Common myeloid progenitor, CD34-positive (primary cell): Measurements from ENCODE around the gene LSAMP.
A peak's percentile ranks its signal among the peaks of the same experiment; 100 is the strongest.
"Not testable (repeated sequence)": the region's sequence is repeated elsewhere in the genome, so short reads cannot be mapped to it uniquely, and the experiment has no call there.

Experiments used
- CTCF ChIA-PET: fragments of 350-600 bp; sonication (Branson Sonifier 250); formaldehyde crosslinking; loops from one replicate; lab custom pipeline; 2021; ENCODE audit warnings: antibody characterized with exemption; lab: Charles Lee
- POLR2A ChIA-PET: fragments of 350-600 bp; sonication (Branson Sonifier 250); formaldehyde crosslinking; loops from one replicate; lab custom pipeline; 2021; ENCODE audit warnings: antibody characterized with exemption; lab: Charles Lee
- DNase-seq, 3 donors: peaks; one replicate each; pipeline versions ENCODE4 v3.0.0 to v3.0.0-alpha.2; 2013
- H3K27ac ChIP-seq, 2 experiments: 1 replicate in 1 of 2; 2 replicates in 1 of 2; pipeline ENCODE4 v1.7.0; 2013; ENCODE audit warnings: inconsistent platforms in 2 of 2, low read length in 2 of 2, mild to moderate bottlenecking in 2 of 2, low read depth in 1 of 2, moderate library complexity in 1 of 2; ENCODE audit not compliant: severe bottlenecking in 2 of 2, insufficient read depth in 1 of 2, poor library complexity in 1 of 2
- H3K27me3 ChIP-seq, 5 experiments: replicated peaks in 2 of 5; 1 replicate in 3 of 5; 2 replicates in 2 of 5; pipeline versions ENCODE4 v1.6.1 to v1.7.0; 2013; ENCODE audit warnings: low read length in 4 of 5, mild to moderate bottlenecking in 2 of 5, moderate library complexity in 2 of 5, inconsistent platforms in 1 of 5; ENCODE audit not compliant: insufficient read depth in 5 of 5, control insufficient read depth in 4 of 5
- H3K36me3 ChIP-seq, 4 experiments: 1 replicate in 2 of 4; 2 replicates in 2 of 4; pipeline versions ENCODE4 v1.6.1 to v1.7.0; 2013; ENCODE audit warnings: low read length in 3 of 4, control low read depth in 1 of 4, mild to moderate bottlenecking in 1 of 4; ENCODE audit not compliant: control insufficient read depth in 4 of 4, insufficient read depth in 4 of 4
- H3K4me1 ChIP-seq, 4 experiments: 1 replicate in 3 of 4; 2 replicates in 1 of 4; pipeline versions ENCODE4 v1.6.1 to v1.7.1; 2013; ENCODE audit warnings: low read length in 3 of 4, mild to moderate bottlenecking in 3 of 4, control low read depth in 1 of 4, inconsistent platforms in 1 of 4, moderate library complexity in 1 of 4; ENCODE audit not compliant: control insufficient read depth in 4 of 4, insufficient read depth in 4 of 4; ENCODE audit errors: control extremely low read depth in 1 of 4
- H3K4me3 ChIP-seq, 7 experiments: 1 replicate in 4 of 7; 2 replicates in 3 of 7; pipeline versions ENCODE4 v1.5.1 to v1.7.0; 2013; ENCODE audit warnings: mild to moderate bottlenecking in 7 of 7, low read length in 6 of 7, moderate library complexity in 6 of 7, inconsistent platforms in 2 of 7, low read depth in 2 of 7, control low read depth in 1 of 7; ENCODE audit not compliant: insufficient read depth in 4 of 7, control insufficient read depth in 1 of 7; ENCODE audit errors: extremely low read depth in 1 of 7
- H3K9me3 ChIP-seq, 5 experiments: 1 replicate in 4 of 5; 2 replicates in 1 of 5; pipeline versions ENCODE4 v1.6.1 to v1.7.1; 2013; ENCODE audit warnings: low read length in 4 of 5, mild to moderate bottlenecking in 2 of 5, inconsistent platforms in 1 of 5, low read depth in 1 of 5, moderate library complexity in 1 of 5; ENCODE audit not compliant: control insufficient read depth in 4 of 5, insufficient read depth in 2 of 5; ENCODE audit errors: control extremely low read depth in 1 of 5
- WGBS: methylation state at CpG from one replicate; pipeline ENCODE4 v1.1.5; 2013; ENCODE audit not compliant: insufficient coverage; 5-methylcytosine and 5-hydroxymethylcytosine counted together

LSAMP gene

DNA sequence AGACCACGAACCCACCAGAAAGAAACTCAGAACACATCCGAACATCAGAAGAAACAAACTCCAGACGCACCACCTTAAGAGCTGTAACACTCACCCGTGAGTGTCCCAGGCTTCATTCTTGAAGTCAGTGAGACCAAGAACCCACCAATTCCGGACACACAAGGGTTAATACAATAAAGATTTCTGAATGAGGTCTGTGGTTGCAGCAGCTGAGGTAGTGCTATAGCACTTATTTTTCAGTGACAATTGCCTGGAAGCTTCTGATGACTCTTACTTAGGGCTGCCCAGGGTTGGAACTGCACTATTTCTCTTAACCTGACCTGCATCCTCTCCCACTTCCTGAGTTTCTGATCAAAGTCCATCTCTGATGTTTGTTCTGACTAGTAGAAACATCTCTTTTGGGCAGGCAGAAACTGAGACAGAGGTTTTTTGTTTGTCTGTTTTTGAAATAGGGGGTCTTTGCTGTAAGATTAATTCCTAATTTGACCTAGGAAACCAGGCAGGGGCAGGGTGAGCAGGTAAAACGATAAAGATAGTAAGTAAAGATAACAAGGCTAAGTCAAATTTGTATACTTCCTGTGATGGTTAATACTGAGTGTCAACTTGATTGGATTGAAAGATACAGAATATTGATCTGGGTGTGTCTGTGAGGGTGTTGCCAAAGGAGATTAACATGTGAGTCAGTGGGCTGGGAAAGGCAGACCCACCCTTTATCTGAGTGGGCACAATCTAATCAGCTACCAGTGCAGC is 652.9 kb downstream of the LSAMP start:
- peaks cover 0 to 6% (median 0%) of the 10 kb centered on the region in 4 experiments for H3K4me1 ChIP-seq
- ChIA-PET POLR2A (interaction anchor here (0.7 kb wide), 1 partner anchor 15 kb away, joined by 5 read pairs; no protein-coding TSS in a partner anchor), CTCF (interaction anchor here (1.4 kb wide), 1 partner anchor 966 kb away, joined by 3 read pairs; no protein-coding TSS in a partner anchor)
- peak in 2 of 3 donors; percentile 72 to 79 for DNase-seq
- H3K4me3 ChIP-seq: peak overlapping the region in 1 of 7 experiments; percentile 1
- WGBS: 29% methylated on average over 4 of the region's 6 CpGs
- no peaks in the 10 kb centered on the region for H3K27me3 ChIP-seq
- no peaks in the 10 kb centered on the region for H3K36me3 ChIP-seq
- H3K9me3 ChIP-seq: no peaks in the 10 kb centered on the region
- no peak overlapping the region for H3K27ac ChIP-seq

DNA sequence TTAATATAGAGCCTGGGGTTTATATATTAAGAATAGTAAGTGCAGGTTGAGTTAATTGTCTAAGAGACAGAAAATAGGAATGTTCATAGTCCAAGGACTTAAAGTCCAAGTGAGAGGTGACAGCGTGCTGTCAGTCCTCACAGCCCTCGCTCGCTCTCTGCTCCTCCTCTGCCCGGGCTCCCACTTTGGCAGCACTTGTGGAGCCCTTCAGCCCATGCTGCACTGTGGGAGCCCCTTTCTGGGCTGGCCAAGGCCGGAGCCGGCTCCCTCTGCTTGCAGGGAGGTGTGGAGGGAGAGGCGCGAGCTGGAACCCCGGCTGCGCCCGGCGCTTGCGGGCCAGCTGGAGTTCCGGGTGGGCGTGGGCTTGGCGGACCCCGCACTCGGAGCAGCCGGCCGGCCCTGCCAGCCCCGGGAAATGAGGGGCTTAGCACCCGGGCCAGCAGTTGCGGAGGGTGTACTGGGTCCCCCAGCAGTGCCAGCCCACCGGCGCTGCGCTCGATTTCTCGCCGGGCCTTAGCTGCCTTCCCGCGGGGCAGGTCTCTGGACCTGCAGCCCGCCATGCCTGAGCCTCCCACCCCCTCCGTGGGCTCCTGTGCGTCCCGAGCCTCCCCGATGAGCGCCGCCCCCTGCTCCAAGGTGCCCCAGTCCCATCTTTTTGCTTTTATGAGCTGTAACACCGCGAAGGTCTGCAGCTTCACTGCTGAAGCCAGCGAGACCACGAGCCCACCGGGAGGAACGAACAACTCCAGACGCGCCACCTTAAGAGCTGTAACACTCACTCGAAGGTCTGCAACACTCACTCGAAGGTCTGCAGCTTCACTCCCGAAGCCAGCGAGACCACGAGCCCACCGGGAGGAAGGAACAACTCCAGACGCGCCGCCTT is 653.8 kb downstream of the LSAMP start:
- WGBS: 84% methylated on average over 49 of the region's 55 CpGs
- H3K4me3 ChIP-seq: peak overlapping the region in 1 of 7 experiments; percentile 1
- ChIA-PET CTCF (interaction anchor here (1.0 to 1.4 kb wide), 3 partner anchors 21 to 965 kb away, joined by 3 read pairs; no protein-coding TSS in a partner anchor), POLR2A (interaction anchor here (0.7 kb wide), 1 partner anchor 16 kb away, joined by 5 read pairs; no protein-coding TSS in a partner anchor)
- not testable (repeated sequence) for H3K4me1 ChIP-seq, H3K9me3 ChIP-seq, DNase-seq, H3K27ac ChIP-seq, H3K27me3 ChIP-seq, H3K36me3 ChIP-seq

DNA sequence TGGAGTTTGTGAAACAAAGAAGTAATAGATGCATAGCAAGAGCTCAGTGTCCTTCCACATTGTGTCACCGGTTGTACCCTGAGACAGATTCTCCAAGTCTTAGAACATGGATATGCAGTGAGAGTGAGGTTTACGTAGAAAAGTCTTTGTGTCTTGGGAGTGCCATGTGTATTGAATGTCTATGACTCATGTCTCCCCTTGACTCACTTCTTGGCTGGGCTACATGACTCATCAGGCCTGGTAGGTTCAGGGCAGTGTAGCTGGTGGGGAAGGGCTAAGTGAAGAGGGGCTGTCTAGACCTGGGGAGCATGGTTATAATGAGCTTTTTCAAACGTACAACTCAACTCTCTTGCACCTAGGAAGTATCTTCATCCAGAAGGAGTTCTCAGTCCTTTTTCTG is 654.5 kb downstream of the LSAMP start:
- Histone ChIP-seq H3K4me1 (peaks cover 0 to 6% (median 0%) of the 10 kb centered on the region in 4 experiments), H3K9me3 (no peaks in the 10 kb centered on the region), H3K27me3 (peaks cover 0 to 3% (median 0%) of the 10 kb centered on the region in 5 experiments), H3K27ac (no peak overlapping the region), H3K36me3 (no peaks in the 10 kb centered on the region), H3K4me3 (no peak overlapping the region)
- peak; percentile 40 to 81 (median 74) for DNase-seq
- WGBS: 100% methylated on average over 2 of the region's 3 CpGs
- POLR2A ChIA-PET: no interaction called here
- CTCF ChIA-PET: interaction anchor here (1.0 to 1.3 kb wide), 2 partner anchors 21 to 573 kb away, joined by 3 read pairs; no protein-coding TSS in a partner anchor

DNA sequence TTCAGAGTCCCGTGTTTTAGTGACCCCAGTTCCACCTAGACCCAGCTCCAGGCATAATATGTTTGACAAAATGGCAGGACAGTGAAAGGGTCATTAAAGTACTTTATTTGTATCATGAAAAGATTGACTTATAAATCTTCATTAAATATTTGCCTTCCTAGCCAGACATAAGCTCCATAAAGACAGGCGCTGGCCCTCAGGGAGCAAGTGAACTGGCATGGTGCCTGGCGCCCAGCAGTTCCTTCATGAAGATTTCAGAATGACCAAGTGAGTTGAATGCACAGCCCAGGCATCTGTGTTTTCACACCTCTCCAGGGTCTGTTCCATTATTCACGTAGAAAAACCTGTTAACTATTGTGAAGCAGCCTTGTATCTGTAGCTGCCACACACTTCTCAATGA is 655.8 kb downstream of the LSAMP start:
- 93% methylated on average over 3 of the region's 4 CpGs for WGBS
- ChIA-PET CTCF (interaction anchor here (0.7 to 1.8 kb wide), 4 partner anchors 12 to 571 kb away, joined by 3 to 5 read pairs (median 3); no protein-coding TSS in a partner anchor), POLR2A (no interaction called here)
- H3K27ac ChIP-seq: no peak overlapping the region
- peaks cover 0 to 15% (median 6%) of the 10 kb centered on the region in 4 experiments for H3K4me1 ChIP-seq
- DNase-seq: no peak
- H3K9me3 ChIP-seq: no peaks in the 10 kb centered on the region
- no peaks in the 10 kb centered on the region for H3K36me3 ChIP-seq
- peaks cover 0 to 7% (median 0%) of the 10 kb centered on the region in 5 experiments for H3K27me3 ChIP-seq
- H3K4me3 ChIP-seq: no peak overlapping the region

DNA sequence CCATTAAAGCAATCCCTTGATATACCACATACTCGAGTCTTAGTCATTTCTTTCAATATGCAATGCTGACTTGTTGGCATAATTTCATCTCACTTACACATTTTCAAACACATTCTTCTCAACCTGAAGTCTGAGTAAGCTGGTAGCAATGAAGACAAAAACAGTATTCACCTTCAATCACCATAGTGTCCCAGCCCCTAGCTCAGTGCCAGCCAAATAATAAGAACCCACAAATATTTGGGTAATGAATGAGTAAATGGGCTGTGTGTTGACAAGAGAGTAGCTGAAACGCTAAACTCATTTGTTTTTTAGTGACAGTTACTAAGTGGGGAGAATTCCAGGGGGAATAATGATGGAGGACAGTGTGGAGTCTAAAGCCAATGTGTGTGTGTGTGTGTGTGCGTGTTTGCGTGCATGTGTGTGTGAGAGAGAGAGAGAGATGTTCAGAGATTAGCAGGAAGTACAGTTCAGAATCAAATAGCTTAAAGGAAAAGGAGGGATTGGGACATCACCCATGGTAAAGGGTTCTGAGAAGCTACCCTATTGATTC is 656.3 kb downstream of the LSAMP start:
- CTCF ChIA-PET: interaction anchor here (0.7 to 1.8 kb wide), 4 partner anchors 12 to 571 kb away, joined by 3 to 5 read pairs (median 3); no protein-coding TSS in a partner anchor
- no peaks in the 10 kb centered on the region for H3K36me3 ChIP-seq
- 93% methylated on average over 4 of the region's 4 CpGs for WGBS
- peaks cover 0 to 7% (median 0%) of the 10 kb centered on the region in 5 experiments for H3K27me3 ChIP-seq
- no peak for DNase-seq
- H3K27ac ChIP-seq: no peak overlapping the region
- H3K4me1 ChIP-seq: peaks cover 0 to 15% (median 6%) of the 10 kb centered on the region in 4 experiments
- POLR2A ChIA-PET: no interaction called here
- H3K9me3 ChIP-seq: no peaks in the 10 kb centered on the region
- no peak overlapping the region for H3K4me3 ChIP-seq

DNA sequence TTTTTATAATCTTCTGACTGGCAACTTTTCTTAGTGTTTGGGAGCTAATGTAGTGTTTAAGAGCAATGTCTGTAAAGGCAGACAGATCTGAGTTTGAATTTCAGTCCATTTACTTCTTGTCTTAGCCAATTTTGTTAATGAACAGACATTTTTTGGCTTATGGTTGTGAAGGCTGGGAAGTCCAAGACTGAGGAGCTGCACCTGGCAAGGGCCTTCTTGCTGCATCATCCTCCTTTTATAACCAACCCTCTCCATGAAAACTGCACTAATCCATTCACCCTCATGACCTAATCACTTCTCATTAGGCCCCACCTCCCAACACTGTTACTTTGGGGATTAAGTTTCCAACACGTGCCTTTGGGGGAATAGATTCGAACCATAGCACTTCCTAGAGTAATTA is 657.5 kb downstream of the LSAMP start:
- CTCF ChIA-PET: no interaction called here
- WGBS: no CpG with 5 or more reads among the region's 2 CpGs
- no peak overlapping the region for H3K27ac ChIP-seq
- no peak overlapping the region for H3K4me3 ChIP-seq
- H3K9me3 ChIP-seq: no peaks in the 10 kb centered on the region
- H3K27me3 ChIP-seq: peaks cover 0 to 7% (median 0%) of the 10 kb centered on the region in 5 experiments
- peaks cover 0 to 21% (median 10%) of the 10 kb centered on the region in 4 experiments for H3K4me1 ChIP-seq
- no peaks in the 10 kb centered on the region for H3K36me3 ChIP-seq
- POLR2A ChIA-PET: no interaction called here
- DNase-seq: no peak
